HepG2 (cell line): ENCODE measurements around the gene CBX6.

ENCODE experiments used
- CHD2 ChIP-seq: IDR thresholded peaks from 2 replicates; pipeline ENCODE4 v1.6.1; 2011; ENCODE audit warnings: low read depth, low read length, improper control_type of control experiment
- CTCF ChIP-seq: sonication (generic); formaldehyde crosslinking; IDR thresholded peaks from 2 replicates; pipeline ENCODE4 v1.5.0; 2020; ENCODE audit warnings: mild to moderate bottlenecking, missing genetic modification reagents, moderate library complexity
- JUN ChIP-seq: sonication (generic); formaldehyde crosslinking; IDR thresholded peaks from 2 replicates; pipeline ENCODE4 v1.4.0; 2020; ENCODE audit warnings: mild to moderate bottlenecking, missing genetic modification reagents
- KLF11 ChIP-seq: IDR thresholded peaks from 2 replicates; pipeline ENCODE4 v1.6.1; 2016; ENCODE audit warnings: missing compliant biosample characterization
- MAX ChIP-seq: IDR thresholded peaks from 2 replicates; pipeline ENCODE4 v1.6.1; 2012; ENCODE audit warnings: inconsistent platforms
- PBX3 ChIP-seq: sonication (generic); formaldehyde crosslinking; IDR thresholded peaks from 2 replicates; pipeline ENCODE4 v1.8.1; 2023; ENCODE audit warnings: missing genetic modification reagents, inconsistent platforms, borderline replicate concordance
- POLR2A ChIP-seq, 2 experiments: IDR thresholded peaks; 2 replicates each; pipeline ENCODE4 v1.6.1; 2011; ENCODE audit warnings: low read depth in 2 of 2, low read length in 2 of 2, mild to moderate bottlenecking in 1 of 2, moderate library complexity in 1 of 2; ENCODE audit not compliant: insufficient read depth in 1 of 2
- ZBTB8A ChIP-seq: sonication (generic); formaldehyde crosslinking; IDR thresholded peaks from 2 replicates; pipeline ENCODE4 v1.4.0; 2020; ENCODE audit warnings: mild to moderate bottlenecking, low read depth, missing genetic modification reagents, borderline replicate concordance
- ZC3H13 ChIP-seq: sonication (generic); formaldehyde crosslinking; IDR thresholded peaks from 2 replicates; pipeline ENCODE4 v1.8.1; 2023; ENCODE audit warnings: mild to moderate bottlenecking, missing genetic modification reagents, moderate library complexity
- ZC3H4 ChIP-seq: sonication (generic); formaldehyde crosslinking; IDR thresholded peaks from 2 replicates; pipeline ENCODE4 v1.4.0; 2020; ENCODE audit warnings: missing genetic modification reagents, borderline replicate concordance
- ZNF12 ChIP-seq: sonication (generic); formaldehyde crosslinking; IDR thresholded peaks from 2 replicates; pipeline ENCODE4 v1.5.0; 2020; ENCODE audit warnings: missing genetic modification reagents
- ZNF512 ChIP-seq: sonication (generic); formaldehyde crosslinking; IDR thresholded peaks from 2 replicates; pipeline ENCODE4 v1.4.0; 2020; ENCODE audit warnings: mild to moderate bottlenecking, missing genetic modification reagents
- ZNF629 ChIP-seq: sonication (generic); formaldehyde crosslinking; conservative IDR thresholded peaks from 2 replicates; pipeline ENCODE4 v1.5.0; 2020; ENCODE audit warnings: missing genetic modification reagents

GRCh38 chr22:38827510-38827909 lies 44.5 kb downstream of the CBX6 start:
- TF ChIP-seq MAX (no peak), KLF11 (CRISPR knock-in tag) (no peak), ZNF629 (peak; percentile 76), ZC3H4 (CRISPR knock-in tag) (no peak), ZNF512 (CRISPR knock-in tag) (no peak), ZNF12 (no peak), ZC3H13 (CRISPR knock-in tag) (no peak), ZBTB8A (CRISPR knock-in tag) (no peak), JUN (CRISPR knock-in tag) (no peak), PBX3 (CRISPR knock-in tag) (no peak), POLR2A (IDR thresholded peaks at IDR 0.05; ENCODE audit: insufficient read depth in 1 of 2, low read depth in 2 of 2, low read length in 2 of 2) (no peak), CTCF (no peak), CHD2 (no peak)
